HCT116 (cell line): ENCODE data around the gene LCLAT1.

Source experiments
- SIN3A ChIP-seq: IDR thresholded peaks from 2 replicates; pipeline ENCODE4 v1.6.1; 2012; ENCODE audit warnings: low read depth
- TF ChIP-seq, protein P1 (sequence below), 3 experiments: fragments of 200-600 bp in 1 of 3; sonication (generic) in 1 of 3; IDR thresholded peaks in 2 of 3; conservative IDR thresholded peaks in 1 of 3; 2 replicates each; pipeline ENCODE4 v1.5.1; 2012 to 2017; ENCODE audit warnings: low read depth in 2 of 3, low read length in 2 of 3, antibody characterized with exemption in 1 of 3, borderline replicate concordance in 1 of 3, control low read depth in 1 of 3, mild to moderate bottlenecking in 1 of 3, mixed read lengths in 1 of 3, mixed run types in 1 of 3, moderate library complexity in 1 of 3; ENCODE audit not compliant: insufficient read depth in 1 of 3

DNA sequence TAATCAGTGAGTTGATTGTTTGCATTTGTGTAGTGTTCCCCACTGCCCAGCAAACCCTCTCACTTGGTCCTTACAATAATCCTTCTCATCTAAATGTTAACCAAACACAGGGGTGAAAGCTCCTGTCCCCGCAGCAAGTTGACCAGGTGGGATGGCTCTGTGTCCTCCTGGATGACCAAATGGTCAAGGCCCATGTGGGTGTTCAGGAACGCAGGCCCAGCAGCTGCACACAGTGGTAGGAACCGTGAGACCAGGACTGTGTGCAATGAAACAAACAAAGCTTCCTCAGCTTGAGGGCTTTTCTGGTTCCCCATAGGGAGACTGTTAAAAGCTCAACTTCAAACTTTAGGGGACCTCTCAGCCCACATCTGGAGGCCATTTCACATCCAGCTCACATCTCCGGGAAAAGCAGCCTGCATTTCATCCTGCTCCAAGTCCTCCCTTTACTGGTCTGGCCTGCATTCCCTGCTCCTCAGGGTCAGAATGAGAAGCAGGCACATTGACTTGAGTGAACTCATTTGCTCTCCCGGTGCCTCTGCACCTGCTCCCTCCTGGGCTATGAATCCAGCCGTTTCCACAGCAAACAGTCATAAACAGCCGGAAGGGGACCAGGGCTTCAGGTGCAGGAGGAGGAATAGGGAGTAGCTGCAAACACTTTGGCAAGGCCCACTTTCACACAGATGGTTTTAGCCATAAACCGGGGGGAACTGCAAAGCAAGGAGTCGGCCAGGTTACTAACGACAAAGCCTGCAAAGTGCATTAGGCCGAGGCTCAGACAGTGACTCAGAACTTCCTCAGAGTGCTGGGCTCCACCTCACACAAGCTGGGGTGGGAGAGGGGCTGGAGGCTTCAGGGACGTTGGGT lies 215.5 kb downstream of the LCLAT1 start:
- TF ChIP-seq, protein P1, sequence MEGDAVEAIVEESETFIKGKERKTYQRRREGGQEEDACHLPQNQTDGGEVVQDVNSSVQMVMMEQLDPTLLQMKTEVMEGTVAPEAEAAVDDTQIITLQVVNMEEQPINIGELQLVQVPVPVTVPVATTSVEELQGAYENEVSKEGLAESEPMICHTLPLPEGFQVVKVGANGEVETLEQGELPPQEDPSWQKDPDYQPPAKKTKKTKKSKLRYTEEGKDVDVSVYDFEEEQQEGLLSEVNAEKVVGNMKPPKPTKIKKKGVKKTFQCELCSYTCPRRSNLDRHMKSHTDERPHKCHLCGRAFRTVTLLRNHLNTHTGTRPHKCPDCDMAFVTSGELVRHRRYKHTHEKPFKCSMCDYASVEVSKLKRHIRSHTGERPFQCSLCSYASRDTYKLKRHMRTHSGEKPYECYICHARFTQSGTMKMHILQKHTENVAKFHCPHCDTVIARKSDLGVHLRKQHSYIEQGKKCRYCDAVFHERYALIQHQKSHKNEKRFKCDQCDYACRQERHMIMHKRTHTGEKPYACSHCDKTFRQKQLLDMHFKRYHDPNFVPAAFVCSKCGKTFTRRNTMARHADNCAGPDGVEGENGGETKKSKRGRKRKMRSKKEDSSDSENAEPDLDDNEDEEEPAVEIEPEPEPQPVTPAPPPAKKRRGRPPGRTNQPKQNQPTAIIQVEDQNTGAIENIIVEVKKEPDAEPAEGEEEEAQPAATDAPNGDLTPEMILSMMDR (IDR thresholded peaks at IDR 0.05 in 2 of 3, conservative IDR thresholded peaks at IDR 0.05 in 1 of 3; ENCODE audit: borderline replicate concordance in 1 of 3, insufficient read depth in 1 of 3, low read depth in 2 of 3, low read length in 2 of 3): no peak
- no peak for TF ChIP-seq SIN3A
